ENCODE data around the gene GATD1. TPM values are rescaled to one million over a fixed set of nuclear protein-coding genes. Genes with fewer than 3 reads are reported as not detected.

The GATD1 gene
- total and polyA plus RNA-seq, 9 of the 15 experiments (the other 6 are each of a cell fraction or from before 2014, with no cell fraction given): 2.8 to 144 (median 36.9) TPM

- Histone ChIP-seq H3K36me3 (ENCODE audit: control insufficient read depth, insufficient read depth, low read length) (peaks cover 38% of the 10 kb centered on the region; the same call in 1 of the 3 replicates), H3K9me1 (ENCODE audit: control insufficient read depth, insufficient read depth, low read length) (peaks cover 6% of the 10 kb centered on the region), H3K4me2 (ENCODE audit: insufficient read depth, low read length) (peak overlapping the region; percentile 86), H3K27ac (ENCODE audit: extremely low read depth, low read depth, low read length) (peak overlapping the region; percentile 92), H4K20me1 (replicated peaks; ENCODE audit: control insufficient read depth, insufficient read depth, low read length) (peaks cover 13% of the 10 kb centered on the region), H2AFZ (ENCODE audit: low read depth, low read length) (0 out of 2 replicates have a peak overlapping the region, but pooled peaks have one; percentile 39), H3K27me3 (ENCODE audit: control insufficient read depth in 2 of 2, insufficient read depth in 2 of 2, low read length in 2 of 2) (no peaks in the 10 kb centered on the region), H3K9me3 (replicated peaks; ENCODE audit: control insufficient read depth, insufficient read depth, low read depth, low read length) (no peaks in the 10 kb centered on the region), H3K9ac (ENCODE audit: insufficient read depth in 1 of 2, low read depth in 2 of 2, low read length in 2 of 2) (peak overlapping the region; percentile 87 to 100), H3K4me1 (replicated peaks in 1 of 2; ENCODE audit: control insufficient read depth in 2 of 2, insufficient read depth in 2 of 2, low read length in 2 of 2) (peaks cover 11 to 74% of the 10 kb centered on the region in 2 experiments; a peak in 4 of 5 replicates), H3K4me3 (peak overlapping the region; percentile 89), H3K79me2 (ENCODE audit: control insufficient read depth, insufficient read depth, low read length) (peaks cover 25% of the 10 kb centered on the region)
- in situ Hi-C loops (cut with MboI): no loop called here
- WGBS (ENCODE audit: insufficient coverage, low coverage, missing lambda C conversion rate): 3% methylated on average over 39 of the region's 47 CpGs
- FAIRE-seq (peak; percentile 74), ATAC-seq (peak; percentile 78), DNase-seq (ENCODE audit: extremely low read depth in 1 of 4, low spot score in 3 of 4) (peak; percentile 70 to 91 (median 78))
- ChIA-PET CTCF (ENCODE audit: low intra/inter-chr PET ratio) (no interaction called here), POLR2A (interaction anchor here (0.6 to 5.2 kb wide), 13 partner anchors 9 to 235 kb away, joined by 3 to 36 read pairs (median 5); partner anchors contain the start of genes CD151, POLR2L, RPLP2 and TSPAN4)
- intact Hi-C loops (cut with micrococcal nuclease): no loop called here
- BruUV-seq (replicated peaks): TSS peak; percentile 72
- no peak for TF ChIP-seq SMARCA4 (IDR thresholded peaks at IDR 0.05)
- TF ChIP-seq GABPA (tag; conservative IDR thresholded peaks at IDR 0.05; ENCODE audit: low read depth): peak; percentile 83
- TF ChIP-seq LCOR (CRISPR knock-in tag; IDR thresholded peaks at IDR 0.05): no peak
- TF ChIP-seq MAX (CRISPR knock-in tag; IDR thresholded peaks at IDR 0.05): peak; percentile 18; the same call in 1 of the 2 replicates
- no peak for TF ChIP-seq CBFB (CRISPR knock-in tag; IDR thresholded peaks at IDR 0.05)
- no peak for TF ChIP-seq ZC3H4 (CRISPR knock-in tag; IDR thresholded peaks at IDR 0.05; ENCODE audit: borderline replicate concordance)
- TF ChIP-seq ZNF133 (CRISPR knock-in tag; IDR thresholded peaks at IDR 0.05): no peak
- TF ChIP-seq ZBTB7A (IDR thresholded peaks at IDR 0.05; ENCODE audit: borderline replicate concordance, control insufficient read depth, low read depth, low read length): 0 out of 2 replicates have a peak, but pooled peaks have one; percentile 12
- no peak for TF ChIP-seq TCFL5 (CRISPR knock-in tag; conservative IDR thresholded peaks at IDR 0.05)
- TF ChIP-seq STAG1 (CRISPR knock-in tag; IDR thresholded peaks at IDR 0.05; ENCODE audit: borderline replicate concordance): 0 out of 2 replicates have a peak, but pooled peaks have one; percentile 27
- TF ChIP-seq SRSF3 (IDR thresholded peaks at IDR 0.05; ENCODE audit: insufficient read depth, low read length): 0 out of 2 replicates have a peak, but pooled peaks have one; percentile 42
- no peak for TF ChIP-seq STAT5A (IDR thresholded peaks at IDR 0.05; ENCODE audit: borderline replicate concordance, low read length)
- no peak for TF ChIP-seq ZBTB49 (CRISPR knock-in tag; IDR thresholded peaks at IDR 0.05; ENCODE audit: borderline replicate concordance)
- no peak for TF ChIP-seq ZFP1 (CRISPR knock-in tag; IDR thresholded peaks at IDR 0.05)
- peak; percentile 24 for TF ChIP-seq POLR2G (IDR thresholded peaks at IDR 0.05; ENCODE audit: low read depth, low read length)
- no peak for TF ChIP-seq GABPB2 (CRISPR knock-in tag; conservative IDR thresholded peaks at IDR 0.05)
- TF ChIP-seq PHB (CRISPR knock-in tag; IDR thresholded peaks at IDR 0.05): no peak
- TF ChIP-seq ATF4 (CRISPR knock-in tag; IDR thresholded peaks at IDR 0.05): no peak
These were observed 42.8 kb upstream of the GATD1 start for GRCh38 chr11:819943-820649.

Data from K562 (cell line).